ENCODE results near the gene SCN8A. TPM values are rescaled to one million over a fixed set of nuclear protein-coding genes. Genes with fewer than 3 reads are reported as not detected.

The SCN8A gene
- total RNA-seq, 1 donor from 2014 or later: 1.3 TPM

DNA sequence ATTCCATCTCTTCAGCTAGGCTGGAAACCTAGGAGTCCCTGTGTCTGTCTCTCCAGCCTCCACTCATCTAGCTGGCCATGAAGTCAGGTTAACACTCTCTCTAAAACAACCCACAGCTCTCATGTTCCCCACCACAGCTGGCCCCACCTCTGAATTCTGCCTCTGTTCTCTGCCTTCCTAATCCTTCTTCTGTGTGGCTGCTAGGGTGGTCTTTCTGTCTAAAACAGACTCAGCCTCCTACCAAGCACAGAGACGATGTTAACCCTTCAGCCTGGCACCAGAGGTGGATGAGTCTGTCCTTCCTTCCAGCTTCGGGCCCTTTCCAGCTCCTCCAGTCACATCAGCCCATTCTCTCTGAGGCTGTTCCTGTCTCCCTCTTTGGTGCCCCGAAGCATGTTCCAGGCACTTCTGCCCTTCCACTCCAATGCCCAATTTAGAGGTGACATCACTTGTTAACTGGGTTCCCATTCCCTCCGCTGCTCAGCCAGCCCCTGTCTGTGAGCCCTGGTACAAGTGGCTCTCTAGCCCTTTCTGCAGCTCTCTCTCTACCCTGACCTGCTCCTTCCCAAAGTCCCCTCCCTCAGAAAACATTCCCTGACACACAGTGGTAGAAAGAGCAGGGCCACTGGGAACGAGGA is 248.4 kb downstream of the SCN8A start:
- Histone ChIP-seq H3K27me3 (ENCODE audit: control insufficient read depth, insufficient read depth, low read length) (no peaks in the 10 kb centered on the region), H3K4me3 (ENCODE audit: low read depth, low read length) (no peak overlapping the region), H3K36me3 (ENCODE audit: control insufficient read depth, insufficient read depth, low read length) (no peaks in the 10 kb centered on the region)
- TF ChIP-seq, protein P1, sequence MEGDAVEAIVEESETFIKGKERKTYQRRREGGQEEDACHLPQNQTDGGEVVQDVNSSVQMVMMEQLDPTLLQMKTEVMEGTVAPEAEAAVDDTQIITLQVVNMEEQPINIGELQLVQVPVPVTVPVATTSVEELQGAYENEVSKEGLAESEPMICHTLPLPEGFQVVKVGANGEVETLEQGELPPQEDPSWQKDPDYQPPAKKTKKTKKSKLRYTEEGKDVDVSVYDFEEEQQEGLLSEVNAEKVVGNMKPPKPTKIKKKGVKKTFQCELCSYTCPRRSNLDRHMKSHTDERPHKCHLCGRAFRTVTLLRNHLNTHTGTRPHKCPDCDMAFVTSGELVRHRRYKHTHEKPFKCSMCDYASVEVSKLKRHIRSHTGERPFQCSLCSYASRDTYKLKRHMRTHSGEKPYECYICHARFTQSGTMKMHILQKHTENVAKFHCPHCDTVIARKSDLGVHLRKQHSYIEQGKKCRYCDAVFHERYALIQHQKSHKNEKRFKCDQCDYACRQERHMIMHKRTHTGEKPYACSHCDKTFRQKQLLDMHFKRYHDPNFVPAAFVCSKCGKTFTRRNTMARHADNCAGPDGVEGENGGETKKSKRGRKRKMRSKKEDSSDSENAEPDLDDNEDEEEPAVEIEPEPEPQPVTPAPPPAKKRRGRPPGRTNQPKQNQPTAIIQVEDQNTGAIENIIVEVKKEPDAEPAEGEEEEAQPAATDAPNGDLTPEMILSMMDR (IDR thresholded peaks at IDR 0.05; ENCODE audit: insufficient read depth, low read length, poor library complexity, severe bottlenecking): no peak
- DNase-seq (ENCODE audit: low read depth): no peak

DNA sequence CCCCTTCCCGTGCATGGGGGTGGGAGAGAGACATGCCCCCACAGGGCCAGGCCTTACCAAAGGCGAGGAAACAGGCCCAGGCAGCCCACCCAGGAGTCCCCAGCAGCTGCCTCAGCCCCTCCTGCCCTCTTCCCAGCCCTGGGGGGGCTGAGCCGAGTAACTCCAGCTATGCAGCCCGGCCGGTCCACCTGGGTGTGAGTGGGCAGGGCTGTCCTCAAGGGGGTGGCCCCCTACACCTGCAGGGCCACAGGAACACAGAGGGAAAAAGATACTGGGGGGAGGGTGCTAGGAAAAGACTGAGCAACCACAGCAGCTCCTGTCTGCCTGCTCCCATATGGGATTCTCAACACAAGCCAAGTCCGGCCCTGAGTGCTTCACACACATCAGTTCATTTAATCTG is 249.9 kb downstream of the SCN8A start:
- H3K36me3 ChIP-seq (ENCODE audit: control insufficient read depth, insufficient read depth, low read length): no peaks in the 10 kb centered on the region
- H3K27me3 ChIP-seq (ENCODE audit: control insufficient read depth, insufficient read depth, low read length): no peaks in the 10 kb centered on the region
- no peak for DNase-seq (ENCODE audit: low read depth)
- TF ChIP-seq, protein P1 (IDR thresholded peaks at IDR 0.05; ENCODE audit: insufficient read depth, low read length, poor library complexity, severe bottlenecking): no peak
- H3K4me3 ChIP-seq (ENCODE audit: low read depth, low read length): no peak overlapping the region

DNA sequence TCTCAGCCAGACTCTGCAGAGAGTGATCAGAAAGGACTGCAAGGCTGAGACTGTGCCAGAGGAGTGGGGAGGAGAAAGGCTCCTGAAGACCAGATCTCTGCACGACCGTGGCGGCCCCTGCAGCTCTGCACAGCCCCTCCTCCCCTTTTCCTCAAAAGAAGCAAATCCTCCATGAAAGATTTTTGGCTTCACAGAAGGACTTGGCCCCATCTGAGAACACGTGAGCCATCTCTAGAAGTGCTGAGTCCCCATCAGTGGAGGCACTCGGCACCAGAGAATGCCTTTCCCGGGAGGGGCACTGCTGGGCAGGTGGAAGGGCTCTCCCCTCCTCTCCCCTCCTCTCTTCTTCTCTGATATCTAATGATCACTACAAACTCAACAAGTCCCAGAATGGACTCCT is 250.7 kb downstream of the SCN8A start:
- TF ChIP-seq, protein P1 (IDR thresholded peaks at IDR 0.05; ENCODE audit: insufficient read depth, low read length, poor library complexity, severe bottlenecking): no peak
- DNase-seq (ENCODE audit: low read depth): no peak
- no peaks in the 10 kb centered on the region for H3K27me3 ChIP-seq (ENCODE audit: control insufficient read depth, insufficient read depth, low read length)

DNA sequence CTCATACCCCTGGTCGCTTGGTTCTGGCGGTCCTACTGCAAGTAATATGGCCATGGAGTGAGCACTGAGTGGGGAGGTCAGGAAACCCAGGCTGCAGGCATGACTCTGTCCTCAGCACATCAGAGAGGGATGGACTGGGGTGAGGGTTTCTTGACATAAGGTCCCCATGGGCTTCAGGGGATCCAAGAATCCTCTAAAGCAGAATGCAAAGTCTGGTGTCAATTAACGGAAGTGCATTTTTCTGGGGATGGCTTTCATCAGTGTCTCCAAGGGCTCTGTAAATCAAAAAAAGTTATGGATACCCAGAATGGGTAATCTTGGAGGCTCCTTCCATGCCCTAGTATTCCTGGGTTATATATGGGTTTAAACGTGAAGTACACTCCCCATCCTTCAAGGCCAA is 253.8 kb downstream of the SCN8A start:
- Histone ChIP-seq H3K4me3 (ENCODE audit: low read depth, low read length) (no peak overlapping the region), H3K36me3 (ENCODE audit: control insufficient read depth, insufficient read depth, low read length) (no peaks in the 10 kb centered on the region), H3K27me3 (ENCODE audit: control insufficient read depth, insufficient read depth, low read length) (no peaks in the 10 kb centered on the region)
- DNase-seq (ENCODE audit: low read depth): no peak
- TF ChIP-seq, protein P1 (IDR thresholded peaks at IDR 0.05; ENCODE audit: insufficient read depth, low read length, poor library complexity, severe bottlenecking): no peak

More for the DNA sequence above, 250.7 kb downstream of the SCN8A start:
- Histone ChIP-seq H3K36me3 (ENCODE audit: control insufficient read depth, insufficient read depth, low read length) (no peaks in the 10 kb centered on the region), H3K4me3 (ENCODE audit: low read depth, low read length) (no peak overlapping the region)

DNA sequence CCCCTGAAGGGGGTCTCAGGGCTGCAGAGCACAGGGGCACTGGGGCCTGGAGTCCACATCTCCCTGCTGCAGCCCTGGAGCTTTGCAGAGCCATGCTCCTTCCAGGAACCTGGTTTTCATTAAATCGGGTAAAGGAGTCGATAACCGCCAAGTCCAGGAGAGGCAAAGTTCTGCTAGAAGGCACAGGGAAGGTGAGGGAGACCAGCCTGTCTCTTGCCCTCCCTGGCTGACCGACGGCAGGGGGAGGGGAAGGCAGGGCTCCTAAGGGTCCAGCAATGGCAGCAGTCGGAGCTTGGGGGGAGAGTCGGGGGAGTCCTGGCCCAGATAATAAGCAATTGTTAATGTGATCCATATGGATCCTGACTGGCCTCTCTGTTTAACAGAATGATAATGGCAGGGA is 254.4 kb downstream of the SCN8A start:
- TF ChIP-seq, protein P1 (IDR thresholded peaks at IDR 0.05; ENCODE audit: insufficient read depth, low read length, poor library complexity, severe bottlenecking): no peak
- DNase-seq (ENCODE audit: low read depth): no peak
- H3K27me3 ChIP-seq (ENCODE audit: control insufficient read depth, insufficient read depth, low read length): no peaks in the 10 kb centered on the region
- no peak overlapping the region for H3K4me3 ChIP-seq (ENCODE audit: low read depth, low read length)
- H3K36me3 ChIP-seq (ENCODE audit: control insufficient read depth, insufficient read depth, low read length): no peaks in the 10 kb centered on the region

DNA sequence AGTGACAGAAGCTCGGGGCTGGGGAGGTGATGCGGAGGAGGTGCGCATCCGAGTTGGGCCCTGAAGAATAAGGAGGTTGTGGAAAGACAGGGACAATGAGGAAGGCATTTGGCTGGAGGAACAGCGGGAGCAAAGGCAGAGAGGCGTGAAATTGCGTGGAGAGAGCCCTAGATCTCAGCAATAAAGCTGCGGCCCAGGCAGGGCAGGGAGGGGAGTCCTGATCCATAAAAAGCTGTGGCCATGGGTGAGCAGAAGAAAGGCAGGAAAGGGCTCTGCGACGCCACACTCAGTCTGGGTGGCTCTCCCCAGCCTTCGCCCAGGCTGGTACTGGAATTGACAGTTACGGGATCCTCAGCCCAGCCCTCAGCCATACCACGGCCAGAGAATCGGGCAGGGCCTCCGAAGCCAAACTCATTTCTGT is 255.2 kb downstream of the SCN8A start:
- Histone ChIP-seq H3K27me3 (ENCODE audit: control insufficient read depth, insufficient read depth, low read length) (no peaks in the 10 kb centered on the region), H3K36me3 (ENCODE audit: control insufficient read depth, insufficient read depth, low read length) (no peaks in the 10 kb centered on the region), H3K4me3 (ENCODE audit: low read depth, low read length) (no peak overlapping the region)
- TF ChIP-seq, protein P1 (IDR thresholded peaks at IDR 0.05; ENCODE audit: insufficient read depth, low read length, poor library complexity, severe bottlenecking): no peak
- DNase-seq (ENCODE audit: low read depth): no peak
